ENCODE data around the gene COL23A1. TPM values are rescaled to one million over a fixed set of nuclear protein-coding genes. Genes with fewer than 3 reads are reported as not detected.

The COL23A1 gene
- total RNA-seq, 1 donor from 2014 or later, result not detected

GRCh38 chr5:178411083-178411482, 179.1 kb downstream of the COL23A1 start:
- no peak overlapping the region for H3K27ac Mint-ChIP-seq
- H3K27me3 Mint-ChIP-seq (ENCODE audit: low read depth), result peaks cover 4% of the 10 kb centered on the region
- no peak overlapping the region for H3K4me3 Mint-ChIP-seq (ENCODE audit: low read depth)
- no peaks in the 10 kb centered on the region for H3K4me1 Mint-ChIP-seq (ENCODE audit: low read depth)
- intact Hi-C loops (cut with micrococcal nuclease), result no loop called here
- DNase-seq (ENCODE audit: low spot score), result no peak
- peaks cover 5% of the 10 kb centered on the region for H3K9me3 Mint-ChIP-seq
- no peaks in the 10 kb centered on the region for H3K36me3 Mint-ChIP-seq (ENCODE audit: low read depth)

GRCh38 chr5:178407646-178408045, 182.5 kb downstream of the COL23A1 start:
- H3K36me3 Mint-ChIP-seq (ENCODE audit: low read depth), result no peaks in the 10 kb centered on the region
- intact Hi-C loops (cut with micrococcal nuclease), result no loop called here
- H3K4me1 Mint-ChIP-seq (ENCODE audit: low read depth), result no peaks in the 10 kb centered on the region
- H3K27ac Mint-ChIP-seq, result no peak overlapping the region
- H3K4me3 Mint-ChIP-seq (ENCODE audit: low read depth), result no peak overlapping the region
- no peak for DNase-seq (ENCODE audit: low spot score)
- peaks cover 5% of the 10 kb centered on the region for H3K9me3 Mint-ChIP-seq
- H3K27me3 Mint-ChIP-seq (ENCODE audit: low read depth), result peaks cover 3% of the 10 kb centered on the region

- H3K27me3 Mint-ChIP-seq (ENCODE audit: low read depth), result peaks cover 3% of the 10 kb centered on the region
- intact Hi-C loops (cut with micrococcal nuclease), result no loop called here
These were observed 185.2 kb downstream of the COL23A1 start for GRCh38 chr5:178404987-178405386.

GRCh38 chr5:178403956-178404600, 186.1 kb downstream of the COL23A1 start:
- intact Hi-C loops (cut with micrococcal nuclease), result no loop called here
- H3K4me1 Mint-ChIP-seq (ENCODE audit: low read depth), result no peaks in the 10 kb centered on the region
- no peaks in the 10 kb centered on the region for H3K36me3 Mint-ChIP-seq (ENCODE audit: low read depth)

More at GRCh38 chr5:178404987-178405386, 185.2 kb downstream of the COL23A1 start:
- DNase-seq (ENCODE audit: low spot score), result no peak
- no peaks in the 10 kb centered on the region for H3K4me1 Mint-ChIP-seq (ENCODE audit: low read depth)
- no peak overlapping the region for H3K27ac Mint-ChIP-seq
- H3K4me3 Mint-ChIP-seq (ENCODE audit: low read depth), result no peak overlapping the region
- no peaks in the 10 kb centered on the region for H3K36me3 Mint-ChIP-seq (ENCODE audit: low read depth)
- peaks cover 5% of the 10 kb centered on the region for H3K9me3 Mint-ChIP-seq

GRCh38 chr5:178403351-178403750, 186.8 kb downstream of the COL23A1 start:
- DNase-seq (ENCODE audit: low spot score), result no peak
- Mint-ChIP-seq H3K9me3 (peaks cover 5% of the 10 kb centered on the region), H3K4me3 (ENCODE audit: low read depth) (no peak overlapping the region)

More at GRCh38 chr5:178403956-178404600, 186.1 kb downstream of the COL23A1 start:
- Mint-ChIP-seq H3K4me3 (ENCODE audit: low read depth) (no peak overlapping the region), H3K9me3 (peaks cover 5% of the 10 kb centered on the region), H3K27me3 (ENCODE audit: low read depth) (peaks cover 3% of the 10 kb centered on the region), H3K27ac (no peak overlapping the region)
- DNase-seq (ENCODE audit: low spot score), result no peak

GRCh38 chr5:178399701-178400095, 190.5 kb downstream of the COL23A1 start:
- no peaks in the 10 kb centered on the region for H3K4me1 Mint-ChIP-seq (ENCODE audit: low read depth)
- H3K4me3 Mint-ChIP-seq (ENCODE audit: low read depth), result no peak overlapping the region
- no peak for DNase-seq (ENCODE audit: low spot score)
- no peaks in the 10 kb centered on the region for H3K36me3 Mint-ChIP-seq (ENCODE audit: low read depth)
- H3K9me3 Mint-ChIP-seq, result no peaks in the 10 kb centered on the region
- intact Hi-C loops (cut with micrococcal nuclease), result no loop called here
- H3K27me3 Mint-ChIP-seq (ENCODE audit: low read depth), result no peaks in the 10 kb centered on the region
- no peak overlapping the region for H3K27ac Mint-ChIP-seq

More at GRCh38 chr5:178403351-178403750, 186.8 kb downstream of the COL23A1 start:
- Mint-ChIP-seq H3K4me1 (ENCODE audit: low read depth) (no peaks in the 10 kb centered on the region), H3K27ac (no peak overlapping the region), H3K36me3 (ENCODE audit: low read depth) (no peaks in the 10 kb centered on the region), H3K27me3 (ENCODE audit: low read depth) (peaks cover 3% of the 10 kb centered on the region)
- intact Hi-C loops (cut with micrococcal nuclease), result no loop called here

GRCh38 chr5:178398901-178399700, 191.1 kb downstream of the COL23A1 start:
- no peaks in the 10 kb centered on the region for H3K36me3 Mint-ChIP-seq (ENCODE audit: low read depth)
- no peak overlapping the region for H3K27ac Mint-ChIP-seq
- intact Hi-C loops (cut with micrococcal nuclease), result no loop called here
- H3K4me3 Mint-ChIP-seq (ENCODE audit: low read depth), result no peak overlapping the region
- no peaks in the 10 kb centered on the region for H3K9me3 Mint-ChIP-seq
- H3K27me3 Mint-ChIP-seq (ENCODE audit: low read depth), result no peaks in the 10 kb centered on the region
- DNase-seq (ENCODE audit: low spot score), result no peak
- H3K4me1 Mint-ChIP-seq (ENCODE audit: low read depth), result no peaks in the 10 kb centered on the region

- intact Hi-C loops (cut with micrococcal nuclease), result no loop called here
- H3K9me3 Mint-ChIP-seq, result no peaks in the 10 kb centered on the region
- DNase-seq (ENCODE audit: low spot score), result no peak
- no peaks in the 10 kb centered on the region for H3K4me1 Mint-ChIP-seq (ENCODE audit: low read depth)
- no peak overlapping the region for H3K27ac Mint-ChIP-seq
- no peaks in the 10 kb centered on the region for H3K36me3 Mint-ChIP-seq (ENCODE audit: low read depth)
- no peaks in the 10 kb centered on the region for H3K27me3 Mint-ChIP-seq (ENCODE audit: low read depth)
- no peak overlapping the region for H3K4me3 Mint-ChIP-seq (ENCODE audit: low read depth)
These were observed 193.1 kb downstream of the COL23A1 start for GRCh38 chr5:178396796-178397720.

GRCh38 chr5:178394074-178394473, 196.1 kb downstream of the COL23A1 start:
- Mint-ChIP-seq H3K4me1 (ENCODE audit: low read depth) (no peaks in the 10 kb centered on the region), H3K27me3 (ENCODE audit: low read depth) (no peaks in the 10 kb centered on the region), H3K27ac (no peak overlapping the region), H3K9me3 (no peaks in the 10 kb centered on the region), H3K4me3 (ENCODE audit: low read depth) (no peak overlapping the region), H3K36me3 (ENCODE audit: low read depth) (no peaks in the 10 kb centered on the region)
- no peak for DNase-seq (ENCODE audit: low spot score)
- intact Hi-C loops (cut with micrococcal nuclease), result no loop called here

- Mint-ChIP-seq H3K4me3 (ENCODE audit: low read depth) (no peak overlapping the region), H3K4me1 (ENCODE audit: low read depth) (no peaks in the 10 kb centered on the region), H3K27ac (no peak overlapping the region), H3K27me3 (ENCODE audit: low read depth) (no peaks in the 10 kb centered on the region), H3K36me3 (ENCODE audit: low read depth) (no peaks in the 10 kb centered on the region), H3K9me3 (no peaks in the 10 kb centered on the region)
- no peak for DNase-seq (ENCODE audit: low spot score)
- intact Hi-C loops (cut with micrococcal nuclease), result no loop called here
These were observed 197.2 kb downstream of the COL23A1 start for GRCh38 chr5:178392931-178393394.

- H3K27ac Mint-ChIP-seq, result no peak overlapping the region
- intact Hi-C loops (cut with micrococcal nuclease), result no loop called here
- no peaks in the 10 kb centered on the region for H3K4me1 Mint-ChIP-seq (ENCODE audit: low read depth)
- H3K9me3 Mint-ChIP-seq, result no peaks in the 10 kb centered on the region
- H3K36me3 Mint-ChIP-seq (ENCODE audit: low read depth), result no peaks in the 10 kb centered on the region
- DNase-seq (ENCODE audit: low spot score), result no peak
- H3K27me3 Mint-ChIP-seq (ENCODE audit: low read depth), result no peaks in the 10 kb centered on the region
- H3K4me3 Mint-ChIP-seq (ENCODE audit: low read depth), result no peak overlapping the region
These were observed 197.8 kb downstream of the COL23A1 start for GRCh38 chr5:178392386-178392785.

- Mint-ChIP-seq H3K4me3 (ENCODE audit: low read depth) (no peak overlapping the region), H3K27ac (no peak overlapping the region), H3K4me1 (ENCODE audit: low read depth) (no peaks in the 10 kb centered on the region), H3K36me3 (ENCODE audit: low read depth) (no peaks in the 10 kb centered on the region), H3K9me3 (no peaks in the 10 kb centered on the region), H3K27me3 (ENCODE audit: low read depth) (no peaks in the 10 kb centered on the region)
- DNase-seq (ENCODE audit: low spot score), result no peak
- intact Hi-C loops (cut with micrococcal nuclease), result no loop called here
These were observed 198.7 kb downstream of the COL23A1 start for GRCh38 chr5:178391480-178391879.
